IPS-20b (cell line): ENCODE results near the gene PDZRN3.
"Not testable (repeated sequence)": the region's sequence is repeated elsewhere in the genome, so short reads cannot be mapped to it uniquely, and the experiment has no call there.

ENCODE experiments used
- H3K27ac ChIP-seq: one replicate; pipeline ENCODE4 v1.5.1; 2013; ENCODE audit warnings: low read length
- H3K27me3 ChIP-seq: 2 replicates; pipeline ENCODE4 v1.6.1; 2013; ENCODE audit warnings: mild to moderate bottlenecking, low read length, inconsistent platforms; ENCODE audit not compliant: insufficient read depth
- H3K36me3 ChIP-seq: 2 replicates; pipeline ENCODE4 v1.6.1; 2013; ENCODE audit warnings: low read depth, mild to moderate bottlenecking, inconsistent platforms, low read length, moderate library complexity; ENCODE audit not compliant: insufficient read depth
- H3K4me1 ChIP-seq: 2 replicates; pipeline ENCODE4 v1.6.1; 2013; ENCODE audit warnings: mild to moderate bottlenecking, control low read depth, inconsistent platforms, low read length, moderate library complexity; ENCODE audit not compliant: insufficient read depth
- H3K4me3 ChIP-seq: 2 replicates; pipeline ENCODE4 v1.5.1; 2013; ENCODE audit warnings: mild to moderate bottlenecking, low read length, inconsistent platforms
- H3K9ac ChIP-seq: 2 replicates; pipeline ENCODE4 v1.6.1; 2013; ENCODE audit warnings: low read depth, mild to moderate bottlenecking, inconsistent platforms, low read length, moderate library complexity
- H3K9me3 ChIP-seq: 2 replicates; pipeline ENCODE4 v1.6.1; 2013; ENCODE audit warnings: mild to moderate bottlenecking, low read depth, low read length, inconsistent platforms; ENCODE audit not compliant: insufficient read depth

PDZRN3 gene

DNA sequence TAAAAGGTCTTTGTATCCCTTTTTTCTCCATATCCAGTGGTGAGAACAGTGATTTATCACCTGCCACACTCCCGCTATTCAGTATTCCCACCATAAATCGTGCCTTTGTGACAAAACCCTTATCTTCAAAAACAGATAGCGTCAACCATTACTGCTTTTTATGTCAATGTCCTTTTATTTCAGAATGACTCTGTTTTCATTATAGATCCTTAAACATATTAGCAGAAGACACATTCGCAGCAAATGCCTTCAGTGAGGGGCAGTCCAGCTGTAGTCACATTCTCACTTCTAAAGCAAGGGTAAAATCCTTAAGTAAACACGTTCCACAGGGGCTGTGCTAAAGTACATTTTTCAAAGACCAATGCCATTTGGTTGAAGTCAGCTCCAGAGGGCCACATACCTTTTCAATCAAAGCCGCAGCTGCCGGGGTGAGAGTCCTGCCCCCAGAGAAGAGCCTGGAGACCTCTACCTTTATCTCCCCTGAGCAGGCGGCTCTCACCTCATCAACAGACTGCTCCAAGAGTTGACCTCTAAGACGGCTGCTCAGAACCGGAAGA is 53.4 kb downstream of the PDZRN3 start:
- Histone ChIP-seq H3K27me3 (no peaks in the 10 kb centered on the region), H3K27ac (no peak overlapping the region), H3K9ac (no peak overlapping the region), H3K4me3 (no peak overlapping the region), H3K4me1 (no peaks in the 10 kb centered on the region), H3K9me3 (no peaks in the 10 kb centered on the region), H3K36me3 (no peaks in the 10 kb centered on the region)

DNA sequence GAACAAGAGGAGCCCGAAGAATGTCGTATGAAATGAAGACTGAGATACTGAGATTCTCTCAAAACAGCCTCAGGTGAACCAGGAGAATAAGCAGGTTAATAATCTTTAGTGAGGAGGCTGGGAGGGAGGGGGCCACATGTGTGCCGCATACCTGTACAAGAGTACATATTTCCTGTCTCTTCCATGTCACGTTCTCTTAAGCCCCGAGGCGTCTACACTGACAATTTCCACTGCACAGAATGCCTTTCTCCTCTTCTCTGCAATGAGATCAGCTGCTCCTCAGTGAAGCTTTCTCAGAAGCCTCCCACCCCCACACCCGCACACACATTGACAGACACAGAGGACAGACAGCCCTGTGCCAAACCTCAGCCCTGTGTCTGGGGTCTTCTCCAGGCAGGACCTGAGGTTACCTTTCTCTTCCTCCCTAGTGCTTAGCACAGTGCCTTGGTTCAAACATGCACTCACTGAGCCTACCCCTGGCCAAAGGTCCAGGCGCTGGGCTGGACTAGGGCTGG is 55.4 kb downstream of the PDZRN3 start:
- H3K27me3 ChIP-seq, result no peaks in the 10 kb centered on the region
- H3K36me3 ChIP-seq, result no peaks in the 10 kb centered on the region
- H3K4me3 ChIP-seq, result no peak overlapping the region
- no peaks in the 10 kb centered on the region for H3K9me3 ChIP-seq
- no peaks in the 10 kb centered on the region for H3K4me1 ChIP-seq
- H3K27ac ChIP-seq, result no peak overlapping the region
- no peak overlapping the region for H3K9ac ChIP-seq

DNA sequence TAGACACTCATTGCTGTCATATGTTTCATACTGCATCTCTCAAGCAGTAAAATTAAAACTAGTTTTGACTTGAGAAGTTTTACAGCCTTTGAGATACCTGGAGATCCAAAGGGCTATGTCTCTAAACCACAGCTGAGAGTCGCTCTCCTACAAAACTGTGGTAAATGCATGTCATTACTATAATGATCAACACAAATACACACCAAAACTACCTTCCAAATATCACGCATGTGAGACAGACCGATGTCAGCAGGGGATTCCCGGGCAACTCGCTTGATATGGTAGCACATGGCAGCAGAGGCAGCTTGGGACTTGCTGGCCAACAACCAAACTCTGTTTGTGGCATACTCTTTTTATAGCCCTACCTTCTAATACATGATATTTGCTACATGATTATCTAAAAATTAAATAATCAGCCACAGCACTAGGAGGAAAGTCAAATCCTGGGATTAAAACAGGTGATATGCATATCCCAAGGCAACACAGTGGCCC is 56.3 kb downstream of the PDZRN3 start:
- Histone ChIP-seq H3K4me3 (no peak overlapping the region), H3K27ac (no peak overlapping the region), H3K9me3 (no peaks in the 10 kb centered on the region), H3K9ac (no peak overlapping the region), H3K27me3 (no peaks in the 10 kb centered on the region), H3K36me3 (no peaks in the 10 kb centered on the region), H3K4me1 (peaks cover 8% of the 10 kb centered on the region)

DNA sequence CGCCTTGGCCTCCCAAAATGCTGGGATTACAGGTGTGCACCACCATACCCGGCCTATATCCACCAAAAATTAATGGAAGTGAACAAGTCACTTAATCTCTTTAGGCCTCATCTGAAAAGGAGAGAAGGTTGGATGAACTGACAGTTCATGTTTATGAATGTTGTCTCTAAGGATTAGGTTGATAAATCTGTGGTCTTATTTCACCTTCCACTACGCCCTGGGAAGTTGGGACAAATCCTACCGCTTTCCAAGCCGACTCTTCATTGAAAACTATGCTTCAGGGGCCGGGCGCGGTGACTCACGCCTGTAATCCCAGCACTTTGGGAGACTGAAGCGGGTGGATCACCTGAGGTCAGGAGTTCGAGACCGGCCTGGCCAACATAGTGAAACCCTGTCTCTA is 59.4 kb downstream of the PDZRN3 start:
- not testable (repeated sequence) for H3K9ac ChIP-seq, H3K27ac ChIP-seq, H3K4me3 ChIP-seq, H3K36me3 ChIP-seq, H3K9me3 ChIP-seq, H3K4me1 ChIP-seq
- H3K27me3 ChIP-seq, result peaks cover 16% of the 10 kb centered on the region

DNA sequence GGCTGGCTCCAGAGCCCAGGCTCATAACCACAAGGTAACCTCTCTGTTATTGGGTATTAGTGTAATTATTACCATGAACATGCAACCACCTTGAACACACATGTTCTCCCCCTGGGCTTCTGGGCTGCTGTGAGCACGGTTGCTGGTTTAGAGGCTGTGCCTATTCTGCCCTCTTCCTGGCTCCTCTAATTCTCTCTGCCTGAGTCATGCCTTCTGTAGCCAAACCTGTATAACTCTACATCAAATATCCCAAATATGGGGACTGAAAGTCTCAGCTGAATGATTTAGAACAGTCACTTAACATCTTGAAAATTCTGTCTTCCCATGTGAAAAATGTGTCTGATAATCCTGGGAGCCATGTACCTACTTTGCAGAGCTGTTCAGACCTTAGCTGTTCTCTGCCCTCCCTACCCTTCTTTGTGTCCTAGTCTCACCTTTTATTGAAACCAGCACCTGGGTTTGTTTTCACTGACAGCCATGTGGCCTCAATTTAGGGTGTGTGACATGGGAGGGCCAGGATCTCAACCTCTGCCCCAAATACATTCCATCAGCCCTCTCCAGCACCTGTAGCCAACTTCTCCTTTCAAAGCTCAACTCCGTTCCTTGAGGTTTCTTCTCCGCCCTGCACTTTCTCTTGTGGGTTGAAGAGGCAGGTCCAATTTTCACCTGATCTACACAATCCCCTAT is 60.7 kb downstream of the PDZRN3 start:
- peaks cover 29% of the 10 kb centered on the region for H3K27me3 ChIP-seq
- no peaks in the 10 kb centered on the region for H3K9me3 ChIP-seq
- H3K4me1 ChIP-seq, result peaks cover 11% of the 10 kb centered on the region
- H3K27ac ChIP-seq, result no peak overlapping the region
- no peak overlapping the region for H3K4me3 ChIP-seq
- no peak overlapping the region for H3K9ac ChIP-seq
- H3K36me3 ChIP-seq, result no peaks in the 10 kb centered on the region

DNA sequence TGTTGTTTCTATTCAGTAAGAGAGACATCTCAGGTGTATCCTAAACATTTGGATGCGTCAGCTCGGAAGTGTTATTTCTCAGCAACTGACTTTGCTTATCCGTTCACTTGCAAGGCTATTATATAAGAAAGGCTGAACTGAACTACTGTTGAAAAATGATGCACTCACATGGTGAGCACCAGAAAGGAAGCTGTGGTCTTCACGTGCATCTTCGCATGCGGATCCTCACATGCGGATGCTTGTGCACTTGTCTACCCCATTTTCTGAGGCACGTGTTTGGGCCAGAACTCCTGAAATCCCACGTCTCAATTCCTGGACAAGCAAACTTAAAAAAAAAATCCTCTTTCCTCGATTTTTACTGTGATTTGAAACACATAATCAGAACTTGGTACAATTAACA is 63.2 kb downstream of the PDZRN3 start:
- no peak overlapping the region for H3K27ac ChIP-seq
- H3K9me3 ChIP-seq, result no peaks in the 10 kb centered on the region
- peaks cover 17% of the 10 kb centered on the region for H3K4me1 ChIP-seq
- H3K9ac ChIP-seq, result no peak overlapping the region
- peaks cover 54% of the 10 kb centered on the region for H3K27me3 ChIP-seq
- H3K36me3 ChIP-seq, result no peaks in the 10 kb centered on the region
- H3K4me3 ChIP-seq, result no peak overlapping the region

DNA sequence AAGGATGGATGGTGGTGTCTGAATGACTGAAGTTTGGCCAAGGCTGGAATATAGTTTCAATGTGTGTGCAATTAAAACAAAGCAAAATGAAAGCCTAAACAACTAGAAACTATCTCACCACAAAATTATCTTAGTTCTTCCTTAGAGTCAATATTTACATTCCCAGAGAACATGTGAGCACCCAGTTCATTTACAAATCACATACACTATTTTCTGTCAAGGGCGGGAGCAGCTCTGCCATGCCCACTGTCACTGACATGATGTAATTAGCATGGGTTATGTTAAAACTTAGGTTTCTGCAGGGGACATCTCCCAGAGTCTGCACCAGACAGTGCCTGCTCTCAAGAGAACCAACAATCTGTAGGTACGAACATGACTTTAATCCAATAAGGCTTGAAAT is 65.0 kb downstream of the PDZRN3 start:
- Histone ChIP-seq H3K4me3 (no peak overlapping the region), H3K27me3 (peaks cover 56% of the 10 kb centered on the region), H3K9me3 (no peaks in the 10 kb centered on the region), H3K9ac (no peak overlapping the region), H3K36me3 (no peaks in the 10 kb centered on the region), H3K4me1 (peaks cover 25% of the 10 kb centered on the region), H3K27ac (no peak overlapping the region)

DNA sequence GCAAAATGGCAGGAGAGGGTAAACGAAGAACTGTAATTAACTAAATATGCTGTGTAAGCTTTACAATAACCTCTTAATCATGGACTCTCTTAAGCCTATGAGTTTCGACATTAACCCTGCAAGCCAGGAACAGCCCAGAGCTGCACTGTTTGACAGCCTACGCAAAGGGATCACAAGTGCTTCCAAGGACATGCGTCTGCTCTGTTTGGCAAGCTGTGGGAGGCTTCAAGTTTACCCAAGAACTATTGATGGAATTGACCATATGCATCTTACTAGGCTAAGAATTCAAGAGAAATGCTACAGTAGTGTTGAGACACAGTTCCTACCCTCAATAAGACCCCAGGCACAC is 66.0 kb downstream of the PDZRN3 start:
- Histone ChIP-seq H3K4me1 (peaks cover 19% of the 10 kb centered on the region), H3K36me3 (no peaks in the 10 kb centered on the region), H3K27ac (no peak overlapping the region), H3K4me3 (no peak overlapping the region), H3K9ac (no peak overlapping the region), H3K27me3 (peaks cover 56% of the 10 kb centered on the region), H3K9me3 (no peaks in the 10 kb centered on the region)

DNA sequence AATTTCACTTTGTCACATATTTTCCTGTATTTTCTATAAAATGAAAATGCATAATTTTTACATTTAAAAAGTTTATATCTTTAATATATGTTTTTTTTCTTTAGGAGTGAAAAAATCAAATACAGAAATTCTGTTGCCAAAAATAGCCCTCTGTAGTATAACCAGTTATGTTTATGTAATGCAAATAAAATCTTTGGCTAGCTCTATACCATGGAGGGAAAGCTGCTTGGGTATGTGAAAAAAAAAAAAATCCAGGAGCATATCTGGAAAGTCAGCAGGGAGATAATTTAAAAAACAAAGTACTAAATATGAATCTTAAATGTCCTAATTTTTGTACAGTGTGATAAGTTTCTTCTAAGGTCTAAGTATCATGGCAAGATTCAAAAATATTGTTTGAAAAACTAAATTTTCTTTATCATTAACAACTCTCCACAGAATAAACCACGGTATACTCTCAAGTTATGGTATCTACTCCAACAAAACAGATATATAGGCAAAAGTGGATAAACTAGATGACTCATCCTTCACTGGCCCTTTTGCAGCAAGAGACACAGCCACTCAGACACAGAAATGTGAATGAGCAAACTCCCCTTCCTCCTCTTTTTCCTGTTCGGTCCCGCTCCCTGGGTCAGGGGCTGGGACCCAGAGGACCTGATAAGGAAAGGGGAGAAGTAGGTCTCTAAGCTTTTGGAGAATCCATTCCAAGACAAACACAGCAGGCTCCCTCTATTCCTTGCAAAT is 66.6 kb downstream of the PDZRN3 start:
- H3K27ac ChIP-seq, result no peak overlapping the region

DNA sequence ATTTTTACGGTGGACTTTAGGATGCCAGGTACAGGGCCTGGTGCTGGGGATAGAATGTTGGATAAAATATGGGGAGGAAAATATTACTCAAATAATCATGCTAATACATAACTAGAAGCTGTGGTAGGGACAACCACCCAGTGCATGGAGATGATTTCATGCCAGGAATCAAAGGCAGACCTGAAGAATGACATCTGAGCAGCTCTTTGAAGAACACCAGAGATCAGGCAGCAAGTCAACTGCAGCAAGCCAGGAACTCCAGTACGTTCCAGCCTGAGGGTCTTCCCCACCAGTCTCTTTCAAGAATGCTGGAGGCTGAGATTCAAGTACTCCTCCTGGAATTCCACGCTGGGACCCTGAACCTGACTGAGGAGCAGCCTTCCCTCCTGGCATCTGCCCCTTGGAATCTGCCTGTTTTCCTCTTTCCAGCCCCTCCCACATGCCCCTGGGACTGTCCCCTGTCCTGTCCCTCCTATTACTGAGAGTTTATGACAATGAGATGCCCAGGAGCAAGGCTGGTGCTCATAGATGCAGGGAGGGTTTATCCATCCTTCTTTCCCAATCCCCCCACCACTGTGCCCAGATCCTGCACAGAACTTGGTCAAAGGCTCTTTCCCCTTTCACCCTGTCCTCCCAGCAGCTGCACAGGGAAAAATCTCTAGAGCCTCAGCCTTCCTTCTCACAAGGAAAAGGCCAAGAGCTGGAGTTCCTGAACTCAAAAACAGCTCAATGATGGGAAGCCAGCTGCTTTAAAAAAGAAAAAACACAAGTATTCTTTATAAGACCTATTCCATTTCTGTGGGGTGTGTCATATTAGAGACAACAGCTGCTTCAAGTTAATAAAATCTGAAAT is 68.0 kb downstream of the PDZRN3 start:
- no peaks in the 10 kb centered on the region for H3K9me3 ChIP-seq

More for the DNA sequence above, 66.6 kb downstream of the PDZRN3 start:
- H3K36me3 ChIP-seq, result no peaks in the 10 kb centered on the region
- H3K4me3 ChIP-seq, result no peak overlapping the region
- no peak overlapping the region for H3K9ac ChIP-seq
- peaks cover 56% of the 10 kb centered on the region for H3K27me3 ChIP-seq
- peaks cover 17% of the 10 kb centered on the region for H3K4me1 ChIP-seq
- H3K9me3 ChIP-seq, result no peaks in the 10 kb centered on the region

DNA sequence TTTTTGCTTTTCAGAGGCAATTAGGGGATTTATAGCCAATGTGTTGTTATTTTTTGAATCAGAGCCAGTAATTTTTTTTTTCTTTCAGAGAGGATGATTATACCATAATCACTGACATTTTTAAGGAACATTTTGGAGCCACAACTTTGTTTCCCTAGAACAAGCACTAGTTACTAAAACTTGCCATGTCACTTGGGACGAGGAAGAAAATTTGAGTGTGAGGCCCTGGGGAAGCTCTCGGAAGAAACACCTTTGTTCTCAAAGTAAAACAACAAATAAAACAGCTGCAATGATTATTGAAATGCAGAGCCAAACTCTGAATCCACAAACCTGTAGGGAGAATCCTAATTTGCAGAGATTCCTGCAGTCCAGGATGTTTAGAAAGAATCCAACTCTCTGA is 69.7 kb downstream of the PDZRN3 start:
- Histone ChIP-seq H3K4me1 (peaks cover 17% of the 10 kb centered on the region), H3K27ac (no peak overlapping the region), H3K9ac (no peak overlapping the region), H3K36me3 (no peaks in the 10 kb centered on the region), H3K27me3 (peaks cover 38% of the 10 kb centered on the region), H3K4me3 (no peak overlapping the region), H3K9me3 (no peaks in the 10 kb centered on the region)

More for the DNA sequence above, 68.0 kb downstream of the PDZRN3 start:
- H3K27ac ChIP-seq, result no peak overlapping the region
- H3K36me3 ChIP-seq, result no peaks in the 10 kb centered on the region
- no peak overlapping the region for H3K9ac ChIP-seq
- H3K27me3 ChIP-seq, result peaks cover 54% of the 10 kb centered on the region
- no peak overlapping the region for H3K4me3 ChIP-seq
- peaks cover 17% of the 10 kb centered on the region for H3K4me1 ChIP-seq
